B cell (primary cell): ENCODE data around the gene SOX13.

Source experiments
- CTCF ChIP-seq: fragments of 200-600 bp; IDR thresholded peaks from one replicate; pipeline ENCODE4 v1.8.0; 2022; ENCODE audit warnings: antibody characterized with exemption, mild to moderate bottlenecking
- EZH2 ChIP-seq: IDR thresholded peaks from 2 replicates; pipeline ENCODE4 v1.6.1; 2012; ENCODE audit warnings: borderline replicate concordance, low read depth, mild to moderate bottlenecking, moderate library complexity, low read length; ENCODE audit not compliant: insufficient read depth, poor library complexity, severe bottlenecking

GRCh38 chr1:204172404-204173029 is 99.6 kb downstream of the SOX13 start:
- TF ChIP-seq EZH2 (no peak), CTCF (no peak)
